Esophagus muscularis mucosa (tissue), 4 donors: ENCODE data around the gene ZNF292. TPM values are rescaled to one million over a fixed set of nuclear protein-coding genes. Genes with fewer than 3 reads are reported as not detected.

Source experiments
- DNase-seq: peaks from one replicate; pipeline ENCODE4 v3.0.0-alpha.2; 2017; ENCODE audit errors: extremely low spot score
- H3K27ac ChIP-seq, 4 donors: fragments of 200-600 bp; sonication (generic); replicated peaks in 1 of 4; 1 replicate in 3 of 4; 2 replicates in 1 of 4; pipeline ENCODE4 v1.5.1; 2016 to 2019; ENCODE audit warnings: mild to moderate bottlenecking in 1 of 4
- H3K27me3 ChIP-seq, 4 donors: fragments of 200-600 bp; sonication (generic); one replicate each; pipeline versions ENCODE4 v1.5.1 to v1.6.0; 2016 to 2019
- H3K36me3 ChIP-seq, 4 donors: fragments of 200-600 bp; sonication (generic); one replicate each; pipeline ENCODE4 v1.5.1; 2016 to 2019
- H3K4me1 ChIP-seq, 4 donors: fragments of 200-600 bp; sonication (generic); one replicate each; pipeline ENCODE4 v1.5.1; 2016 to 2019
- H3K4me3 ChIP-seq, 4 donors: fragments of 200-600 bp; sonication (generic); 1 replicate in 2 of 4; 2 replicates in 2 of 4; pipeline ENCODE4 v1.5.1; 2016 to 2019; ENCODE audit warnings: mild to moderate bottlenecking in 4 of 4, moderate library complexity in 1 of 4
- H3K9me3 ChIP-seq, 4 donors: fragments of 200-600 bp; sonication (generic); 1 replicate in 3 of 4; 2 replicates in 1 of 4; pipeline ENCODE4 v1.5.1; 2016 to 2019
- EP300 ChIP-seq: sonication (generic); formaldehyde crosslinking; IDR thresholded peaks from one replicate; pipeline ENCODE4 v1.6.1; 2017; ENCODE audit warnings: antibody characterized with exemption
- POLR2A ChIP-seq: fragments of 450-650 bp; IDR thresholded peaks from one replicate; pipeline ENCODE4 v1.6.1; 2017; ENCODE audit warnings: antibody characterized with exemption, moderate library complexity, mild to moderate bottlenecking, low read depth
- POLR2AphosphoS5 ChIP-seq, 2 donors: sonication (generic); formaldehyde crosslinking; IDR thresholded peaks; one replicate each; pipeline ENCODE4 v1.6.1; 2017; ENCODE audit warnings: antibody characterized with exemption in 2 of 2
- WGBS: methylation state at CpG from one replicate; pipeline ENCODE4 v1.1.5; 2018; 5-methylcytosine and 5-hydroxymethylcytosine counted together
- intact Hi-C: fragments of 100-400 bp; cut with DNase I; formaldehyde crosslinking; loops from one replicate; pipeline ENCODE4 v1.15.1; 2023
- total RNA-seq, 4 donors: library from RNA; depleted of rRNA; stranded (reverse); fragments of >200 nt; gene quantifications; one replicate each; pipeline versions ENCODE4 v1.1.0 to v1.2.1, GENCODE V29; 2016
- TF ChIP-seq, protein P1 (sequence below), 3 experiments: fragments of 200-600 bp in 2 of 3; fragments of 450-650 bp in 1 of 3; sonication (generic) in 2 of 3; IDR thresholded peaks; one replicate each; pipeline ENCODE4 v1.5.1; 2017 to 2019; ENCODE audit warnings: antibody characterized with exemption in 3 of 3, mild to moderate bottlenecking in 2 of 3, moderate library complexity in 1 of 3

ZNF292 gene
- 10 to 100 TPM; 28.3 to 44.9 (median 32.2) TPM for total RNA-seq

GRCh38 chr6:87154993-87155841 lies at the start of gene ZNF292:
Gene ZNF292 (plus strand): TSS chr6:87155565. CDS start chr6:87155592, 27 bp downstream.
- DNase-seq: peak; percentile 99
- WGBS: 0% methylated on average over 30 of the region's 75 CpGs
- TF ChIP-seq EP300 (no peak), POLR2AphosphoS5 (IDR thresholded peaks at IDR 0.05) (peak; percentile 89 to 94), POLR2A (peak; percentile 43)
- TF ChIP-seq, protein P1, sequence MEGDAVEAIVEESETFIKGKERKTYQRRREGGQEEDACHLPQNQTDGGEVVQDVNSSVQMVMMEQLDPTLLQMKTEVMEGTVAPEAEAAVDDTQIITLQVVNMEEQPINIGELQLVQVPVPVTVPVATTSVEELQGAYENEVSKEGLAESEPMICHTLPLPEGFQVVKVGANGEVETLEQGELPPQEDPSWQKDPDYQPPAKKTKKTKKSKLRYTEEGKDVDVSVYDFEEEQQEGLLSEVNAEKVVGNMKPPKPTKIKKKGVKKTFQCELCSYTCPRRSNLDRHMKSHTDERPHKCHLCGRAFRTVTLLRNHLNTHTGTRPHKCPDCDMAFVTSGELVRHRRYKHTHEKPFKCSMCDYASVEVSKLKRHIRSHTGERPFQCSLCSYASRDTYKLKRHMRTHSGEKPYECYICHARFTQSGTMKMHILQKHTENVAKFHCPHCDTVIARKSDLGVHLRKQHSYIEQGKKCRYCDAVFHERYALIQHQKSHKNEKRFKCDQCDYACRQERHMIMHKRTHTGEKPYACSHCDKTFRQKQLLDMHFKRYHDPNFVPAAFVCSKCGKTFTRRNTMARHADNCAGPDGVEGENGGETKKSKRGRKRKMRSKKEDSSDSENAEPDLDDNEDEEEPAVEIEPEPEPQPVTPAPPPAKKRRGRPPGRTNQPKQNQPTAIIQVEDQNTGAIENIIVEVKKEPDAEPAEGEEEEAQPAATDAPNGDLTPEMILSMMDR (IDR thresholded peaks at IDR 0.05): no peak
- intact Hi-C loops: loop anchor here (10.0 kb wide), 1 partner anchor 320 kb away; the partner anchor contains the start of gene SLC35A1
- Histone ChIP-seq H3K27ac (peak within 1 kb of the TSS; percentile 93 to 99 (median 94)), H3K4me1 (peaks cover 30 to 77% (median 68%) of the 10 kb centered on the region in 4 donors), H3K36me3 (no peaks in the 10 kb centered on the region), H3K9me3 (no peaks in the 10 kb centered on the region), H3K4me3 (peak within 1 kb of the TSS; percentile 86 to 100 (median 92)), H3K27me3 (no peaks in the 10 kb centered on the region)

- H3K4me3 ChIP-seq: no peak overlapping the region
- intact Hi-C loops: no loop called here
- no peaks in the 10 kb centered on the region for H3K4me1 ChIP-seq
- H3K27me3 ChIP-seq: no peaks in the 10 kb centered on the region
- TF ChIP-seq POLR2AphosphoS5 (IDR thresholded peaks at IDR 0.05) (no peak), POLR2A (no peak), EP300 (no peak)
- DNase-seq: no peak
- H3K9me3 ChIP-seq: no peaks in the 10 kb centered on the region
- H3K27ac ChIP-seq: no peak overlapping the region
- no peaks in the 10 kb centered on the region for H3K36me3 ChIP-seq
Measured at GRCh38 chr6:87105823-87106222, 49.5 kb upstream of the ZNF292 start.

GRCh38 chr6:87110636-87111035 lies 44.7 kb upstream of the ZNF292 start:
- TF ChIP-seq, protein P1 (IDR thresholded peaks at IDR 0.05): no peak
- TF ChIP-seq POLR2AphosphoS5 (IDR thresholded peaks at IDR 0.05) (no peak), POLR2A (no peak), EP300 (no peak)
- no peaks in the 10 kb centered on the region for H3K27me3 ChIP-seq
- H3K4me3 ChIP-seq: no peak overlapping the region
- no peak for DNase-seq
- no peaks in the 10 kb centered on the region for H3K36me3 ChIP-seq
- no peaks in the 10 kb centered on the region for H3K4me1 ChIP-seq
- WGBS: 93% methylated on average over 1 of the region's 1 CpG
- H3K27ac ChIP-seq: no peak overlapping the region
- intact Hi-C loops: no loop called here
- no peaks in the 10 kb centered on the region for H3K9me3 ChIP-seq

GRCh38 chr6:87115402-87116135 lies 39.8 kb upstream of the ZNF292 start:
- 61% methylated on average over 2 of the region's 2 CpGs for WGBS
- Histone ChIP-seq H3K4me3 (no peak overlapping the region), H3K9me3 (no peaks in the 10 kb centered on the region), H3K4me1 (no peaks in the 10 kb centered on the region), H3K27ac (no peak overlapping the region), H3K27me3 (no peaks in the 10 kb centered on the region), H3K36me3 (no peaks in the 10 kb centered on the region)
- TF ChIP-seq, protein P1 (IDR thresholded peaks at IDR 0.05): no peak
- no peak for TF ChIP-seq EP300
- DNase-seq: no peak
- intact Hi-C loops: no loop called here

DNA sequence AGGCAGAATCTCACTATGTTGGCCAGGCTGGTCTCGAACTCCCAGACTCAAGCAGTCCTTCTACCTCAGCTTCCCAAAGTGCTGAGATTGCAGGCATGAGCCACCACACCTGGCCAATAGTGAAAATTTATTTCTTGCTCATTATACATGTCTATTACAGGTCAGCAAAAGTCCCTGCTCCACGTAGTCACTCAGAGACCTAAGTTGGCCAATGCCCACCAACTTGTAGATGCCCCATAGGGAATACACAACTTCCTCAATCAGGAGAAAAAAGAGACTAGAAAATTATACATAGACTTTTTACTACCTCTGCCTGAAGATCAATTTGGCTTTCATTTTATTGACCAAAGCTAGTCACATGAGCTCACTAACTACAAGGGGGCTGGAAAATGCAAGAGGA lies 38.4 kb upstream of the ZNF292 start:
- peaks cover 0 to under 1% (median 0%) of the 10 kb centered on the region in 4 donors for H3K27me3 ChIP-seq
- no peak overlapping the region for H3K27ac ChIP-seq
- H3K9me3 ChIP-seq: no peaks in the 10 kb centered on the region
- TF ChIP-seq POLR2A (no peak), EP300 (no peak), POLR2AphosphoS5 (IDR thresholded peaks at IDR 0.05) (no peak)
- TF ChIP-seq, protein P1 (IDR thresholded peaks at IDR 0.05): no peak
- WGBS: 78% methylated on average over 2 of the region's 2 CpGs
- no peaks in the 10 kb centered on the region for H3K4me1 ChIP-seq
- DNase-seq: no peak
- no peaks in the 10 kb centered on the region for H3K36me3 ChIP-seq
- no peak overlapping the region for H3K4me3 ChIP-seq
- intact Hi-C loops: no loop called here
